Measurements from ENCODE around the gene BZW2.

The BZW2 gene

GRCh38 chr7:16630654-16631053 is 15.3 kb upstream of the BZW2 start:
- no peak for DNase-seq (ENCODE audit: low spot score)
- no peak for TF ChIP-seq CTCF (IDR thresholded peaks at IDR 0.05; ENCODE audit: extremely low read depth, missing control alignments)

GRCh38 chr7:16634271-16634738 is 11.7 kb upstream of the BZW2 start:
- TF ChIP-seq CTCF (IDR thresholded peaks at IDR 0.05; ENCODE audit: extremely low read depth, missing control alignments) = no peak
- DNase-seq (ENCODE audit: low spot score) = no peak

- no peak for TF ChIP-seq CTCF (IDR thresholded peaks at IDR 0.05; ENCODE audit: extremely low read depth, missing control alignments)
- DNase-seq (ENCODE audit: low spot score) = no peak
These were observed 9.4 kb upstream of the BZW2 start for GRCh38 chr7:16636555-16637101.

GRCh38 chr7:16637379-16637778 is 8.6 kb upstream of the BZW2 start:
- TF ChIP-seq CTCF (IDR thresholded peaks at IDR 0.05; ENCODE audit: extremely low read depth, missing control alignments) = no peak
- DNase-seq (ENCODE audit: low spot score) = no peak

GRCh38 chr7:16638282-16639280 is 7.4 kb upstream of the BZW2 start:
- TF ChIP-seq CTCF (IDR thresholded peaks at IDR 0.05; ENCODE audit: extremely low read depth, missing control alignments) = no peak
- no peak for DNase-seq (ENCODE audit: low spot score)

- no peak for DNase-seq (ENCODE audit: low spot score)
- no peak for TF ChIP-seq CTCF (IDR thresholded peaks at IDR 0.05; ENCODE audit: extremely low read depth, missing control alignments)
These were observed 1.8 kb upstream of the BZW2 start for GRCh38 chr7:16644157-16644556.

Measured in GM20000 (cell line).